MM.1S (cell line): ENCODE data around the gene ATF3.

Source experiments
- DNase-seq: peaks from one replicate; pipeline ENCODE4 v3.0.0-alpha.2; 2015
- H2AFZ ChIP-seq: fragments of 300-600 bp; sonication (generic); 2 replicates; pipeline ENCODE4 v1.6.0; 2016; ENCODE audit warnings: antibody characterized with exemption, low read length
- H3F3A ChIP-seq: fragments of 300-600 bp; sonication (generic); 2 replicates; pipeline ENCODE4 v1.6.1; 2016; ENCODE audit warnings: mild to moderate bottlenecking, antibody characterized with exemption, low read length, moderate library complexity, mixed read lengths; ENCODE audit not compliant: insufficient read depth
- H3K27ac ChIP-seq: fragments of 300-600 bp; sonication (generic); 2 replicates; pipeline ENCODE4 v1.5.1; 2016; ENCODE audit warnings: mild to moderate bottlenecking, low read length
- H3K27me3 ChIP-seq: fragments of 300-600 bp; sonication (generic); replicated peaks from 2 replicates; pipeline ENCODE4 v1.6.0; 2016; ENCODE audit warnings: low read length; ENCODE audit not compliant: insufficient read depth
- H3K36me3 ChIP-seq: fragments of 300-600 bp; sonication (generic); replicated peaks from 2 replicates; pipeline ENCODE4 v1.6.1; 2016; ENCODE audit warnings: mild to moderate bottlenecking, low read length, mixed read lengths; ENCODE audit not compliant: insufficient read depth
- H3K4me1 ChIP-seq: fragments of 300-600 bp; sonication (generic); 2 replicates; pipeline ENCODE4 v1.6.1; 2016; ENCODE audit warnings: low read length, mixed read lengths
- H3K4me2 ChIP-seq: fragments of 300-600 bp; sonication (generic); 2 replicates; pipeline ENCODE4 v1.6.0; 2016; ENCODE audit warnings: low read depth, low read length
- H3K4me3 ChIP-seq: fragments of 300-600 bp; sonication (generic); 2 replicates; pipeline ENCODE4 v1.5.1; 2016; ENCODE audit warnings: low read length, mixed read lengths
- H3K79me2 ChIP-seq: fragments of 300-600 bp; sonication (generic); 2 replicates; pipeline ENCODE4 v1.6.1; 2016; ENCODE audit warnings: mixed run types, low read length, mixed read lengths
- H3K9ac ChIP-seq: fragments of 300-600 bp; sonication (generic); 2 replicates; pipeline ENCODE4 v1.6.1; 2016; ENCODE audit warnings: low read length, mixed read lengths
- H3K9me2 ChIP-seq: fragments of 300-600 bp; sonication (generic); replicated peaks from 2 replicates; pipeline ENCODE4 v1.6.1; 2016; ENCODE audit warnings: mild to moderate bottlenecking, low read length, mixed read lengths; ENCODE audit not compliant: insufficient read depth
- H3K9me3 ChIP-seq: fragments of 300-600 bp; sonication (generic); replicated peaks from 2 replicates; pipeline ENCODE4 v1.6.1; 2016; ENCODE audit warnings: mild to moderate bottlenecking, low read length, mixed read lengths; ENCODE audit not compliant: insufficient read depth
- H4K20me1 ChIP-seq: fragments of 300-600 bp; sonication (generic); 2 replicates; pipeline ENCODE4 v1.6.1; 2016; ENCODE audit warnings: mild to moderate bottlenecking, low read length, moderate library complexity, mixed read lengths; ENCODE audit not compliant: insufficient read depth
- CTCF ChIP-seq: fragments of 300-600 bp; sonication (generic); IDR thresholded peaks from 2 replicates; pipeline ENCODE4 v1.5.1; 2016; ENCODE audit warnings: antibody characterized with exemption, low read length, mixed read lengths
- EZH2 ChIP-seq: fragments of 300-600 bp; sonication (generic); optimal IDR thresholded peaks from 2 replicates; pipeline ENCODE3; 2017; ENCODE audit warnings: low read depth, mild to moderate bottlenecking, antibody characterized with exemption, low read length, mixed read lengths
- EZH2phosphoT487 ChIP-seq: fragments of 300-600 bp; sonication (generic); IDR thresholded peaks from 2 replicates; pipeline ENCODE4 v1.6.1; 2018; ENCODE audit warnings: antibody characterized with exemption, low read length

The ATF3 gene

GRCh38 chr1:212651521-212651920 lies 43.0 kb downstream of the ATF3 start:
- Histone ChIP-seq H3K27ac (no peak overlapping the region), H3K79me2 (no peaks in the 10 kb centered on the region), H4K20me1 (no peaks in the 10 kb centered on the region), H3K9ac (no peak overlapping the region), H3K4me2 (no peak overlapping the region), H3K4me3 (no peak overlapping the region), H3K27me3 (no peaks in the 10 kb centered on the region), H3K9me3 (no peaks in the 10 kb centered on the region), H3K9me2 (no peaks in the 10 kb centered on the region), H3K36me3 (no peaks in the 10 kb centered on the region), H3K4me1 (peaks cover 29% of the 10 kb centered on the region), H3F3A (peaks cover 8% of the 10 kb centered on the region), H2AFZ (no peak overlapping the region)
- no peak for DNase-seq
- TF ChIP-seq EZH2phosphoT487 (no peak), EZH2 (no peak), CTCF (no peak)

- H3K9me3 ChIP-seq, result no peaks in the 10 kb centered on the region
- no peaks in the 10 kb centered on the region for H3K9me2 ChIP-seq
- H3K4me3 ChIP-seq, result no peak overlapping the region
- H4K20me1 ChIP-seq, result no peaks in the 10 kb centered on the region
- no peaks in the 10 kb centered on the region for H3K27me3 ChIP-seq
- no peak overlapping the region for H2AFZ ChIP-seq
- H3K36me3 ChIP-seq, result no peaks in the 10 kb centered on the region
- peaks cover 13% of the 10 kb centered on the region for H3F3A ChIP-seq
- H3K27ac ChIP-seq, result no peak overlapping the region
- H3K79me2 ChIP-seq, result no peaks in the 10 kb centered on the region
- no peak for TF ChIP-seq EZH2phosphoT487
- no peak overlapping the region for H3K4me2 ChIP-seq
- DNase-seq, result no peak
- no peak overlapping the region for H3K9ac ChIP-seq
- H3K4me1 ChIP-seq, result peaks cover 33% of the 10 kb centered on the region
Observed at GRCh38 chr1:212651977-212652376, 43.4 kb downstream of the ATF3 start.

GRCh38 chr1:212652609-212653008 lies 44.0 kb downstream of the ATF3 start:
- no peak overlapping the region for H3K9ac ChIP-seq
- peak overlapping the region; percentile 27 for H2AFZ ChIP-seq
- no peaks in the 10 kb centered on the region for H3K79me2 ChIP-seq
- no peak for TF ChIP-seq CTCF
- TF ChIP-seq EZH2phosphoT487, result no peak
- no peak for TF ChIP-seq EZH2
- no peaks in the 10 kb centered on the region for H3K36me3 ChIP-seq
- no peak for DNase-seq
- no peaks in the 10 kb centered on the region for H3K27me3 ChIP-seq
- H3K27ac ChIP-seq, result peak overlapping the region; percentile 15; the same call in 1 of the 2 replicates
- peaks cover 40% of the 10 kb centered on the region for H3K4me1 ChIP-seq
- H3K4me2 ChIP-seq, result peak overlapping the region; percentile 10
- H3K9me3 ChIP-seq, result no peaks in the 10 kb centered on the region
- H3K4me3 ChIP-seq, result no peak overlapping the region
- peaks cover 15% of the 10 kb centered on the region for H3F3A ChIP-seq
- no peaks in the 10 kb centered on the region for H3K9me2 ChIP-seq
- H4K20me1 ChIP-seq, result no peaks in the 10 kb centered on the region

GRCh38 chr1:212655668-212656440 lies 47.3 kb downstream of the ATF3 start:
- Histone ChIP-seq H3K4me3 (no peak overlapping the region), H3K4me1 (peaks cover 42% of the 10 kb centered on the region), H3K9ac (peak overlapping the region; percentile 30; the same call in 1 of the 2 replicates), H2AFZ (peak overlapping the region; percentile 74), H3K36me3 (no peaks in the 10 kb centered on the region), H3F3A (peaks cover 15% of the 10 kb centered on the region), H3K4me2 (peak overlapping the region; percentile 61), H3K79me2 (no peaks in the 10 kb centered on the region), H4K20me1 (no peaks in the 10 kb centered on the region), H3K27ac (peak overlapping the region; percentile 86), H3K9me2 (no peaks in the 10 kb centered on the region), H3K9me3 (no peaks in the 10 kb centered on the region), H3K27me3 (no peaks in the 10 kb centered on the region)
- TF ChIP-seq EZH2 (no peak), CTCF (no peak), EZH2phosphoT487 (no peak)
- no peak for DNase-seq
